NCI-H1436 (cell line): Measurements from ENCODE around the gene PLAC8.
"Not testable (repeated sequence)": the region's sequence is repeated elsewhere in the genome, so short reads cannot be mapped to it uniquely, and the experiment has no call there.

Source experiments
- DNase-seq: peaks from one replicate; lab custom pipeline; 2025; lab: John Stamatoyannopoulos, UW

The PLAC8 gene

DNA sequence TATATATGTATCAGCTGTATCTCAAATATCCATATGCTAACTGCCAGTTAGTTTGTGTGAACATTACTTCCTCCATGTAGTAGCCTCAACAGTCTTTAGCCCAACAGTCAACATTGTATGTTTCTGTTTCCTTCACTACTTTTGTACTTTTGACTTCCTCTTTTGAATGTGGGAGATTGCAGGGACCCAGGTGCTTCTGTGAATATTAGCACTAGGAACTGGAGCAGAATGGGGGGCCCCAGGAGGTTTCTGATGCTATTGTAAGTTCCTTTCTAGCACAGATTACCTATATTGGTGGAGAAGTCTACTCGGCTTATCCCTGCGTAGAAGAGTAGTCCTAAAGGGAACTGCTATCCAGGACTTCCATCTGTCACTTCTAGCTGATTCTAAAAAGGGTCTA lies 2.3 kb downstream of the PLAC8 start:
- no peak for DNase-seq

DNA sequence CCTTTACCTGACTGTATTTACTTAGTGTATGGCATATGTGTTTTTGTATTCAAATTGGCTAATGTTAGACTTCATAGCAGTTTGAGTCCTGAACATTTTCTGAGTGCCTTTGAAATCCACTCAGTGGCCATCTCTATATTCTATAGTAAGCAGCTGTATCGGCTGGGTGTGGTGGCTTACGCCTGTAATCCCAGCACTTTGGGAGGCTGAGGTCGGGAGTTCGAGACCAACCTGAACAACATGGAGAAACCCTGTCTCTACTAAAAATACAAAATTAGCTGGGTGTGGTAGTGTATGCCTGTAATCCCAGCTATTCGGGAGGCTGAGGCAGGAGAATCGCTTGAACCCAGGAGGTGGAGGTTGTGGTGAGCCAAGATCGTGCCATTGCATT lies 2.8 kb downstream of the PLAC8 start:
- not testable (repeated sequence) for DNase-seq

DNA sequence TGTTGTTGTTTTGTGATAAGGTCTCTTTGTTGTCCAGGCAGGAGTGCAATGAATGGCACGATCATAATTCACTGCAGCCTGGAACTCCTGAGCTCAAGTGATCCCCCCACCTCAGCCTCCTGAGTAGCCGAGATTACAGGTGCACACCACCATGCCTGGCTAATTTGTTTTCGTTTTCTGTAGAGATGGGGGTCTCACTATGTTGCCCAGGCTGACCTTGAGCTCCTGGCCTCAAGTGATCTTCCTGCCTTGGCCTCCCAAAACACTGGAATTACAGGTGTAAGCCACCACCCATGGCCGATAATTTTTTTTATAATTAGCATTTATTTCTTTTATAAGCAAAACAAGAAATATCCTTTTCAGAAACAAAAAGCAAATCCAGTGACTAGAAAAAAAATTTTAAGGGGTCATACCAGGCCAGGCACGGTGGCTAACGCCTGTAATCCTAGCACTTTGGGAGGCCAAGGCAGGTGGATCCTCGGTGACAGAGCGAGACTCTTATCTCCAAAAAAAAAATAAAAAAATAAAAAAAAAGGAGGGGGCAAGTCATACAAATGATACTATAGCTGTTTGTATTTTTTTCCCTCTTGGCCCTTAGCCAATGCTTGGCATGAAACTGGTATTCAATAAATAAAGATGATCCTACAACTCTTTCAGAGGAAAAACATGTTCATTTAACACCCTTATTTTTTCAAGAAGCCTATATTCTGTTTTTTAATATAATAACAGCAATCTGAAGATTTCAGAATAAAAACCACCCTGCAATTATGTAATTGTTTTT lies 3.4 kb downstream of the PLAC8 start:
- DNase-seq: no peak

DNA sequence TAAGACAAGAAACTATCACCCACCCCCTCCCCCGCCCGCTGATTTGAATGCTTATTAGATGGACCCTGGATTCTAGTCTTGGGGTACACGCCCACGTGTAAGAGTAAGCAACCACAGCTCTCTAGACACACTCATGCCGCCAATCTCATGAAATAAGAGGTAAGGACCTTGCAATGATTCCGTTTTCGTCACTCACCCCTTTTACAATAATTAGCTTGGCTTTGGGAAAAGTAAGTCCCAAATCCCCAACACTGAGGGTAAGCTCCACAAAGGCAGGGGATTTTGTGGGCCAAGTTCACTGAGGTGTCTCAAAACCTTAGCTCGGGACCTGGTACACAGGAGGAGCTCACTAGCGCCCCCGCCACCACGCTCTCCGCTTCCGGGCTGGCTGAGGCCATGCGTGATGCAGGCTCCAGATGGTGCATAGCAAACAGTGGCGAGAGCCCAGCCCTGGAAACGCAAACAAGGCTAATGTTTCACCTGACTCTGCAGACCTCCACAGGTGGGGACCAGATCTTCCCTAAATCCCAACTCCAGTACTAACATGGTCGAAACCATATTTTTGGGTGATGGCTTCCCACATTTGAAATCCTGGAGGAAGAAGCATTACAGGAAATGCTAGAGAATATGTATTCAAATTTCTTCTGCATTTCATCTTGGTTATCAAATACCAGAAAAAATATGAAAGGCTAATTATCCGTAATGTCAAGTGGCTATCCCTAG lies 4.1 kb downstream of the PLAC8 start:
- peak; percentile 92 for DNase-seq

DNA sequence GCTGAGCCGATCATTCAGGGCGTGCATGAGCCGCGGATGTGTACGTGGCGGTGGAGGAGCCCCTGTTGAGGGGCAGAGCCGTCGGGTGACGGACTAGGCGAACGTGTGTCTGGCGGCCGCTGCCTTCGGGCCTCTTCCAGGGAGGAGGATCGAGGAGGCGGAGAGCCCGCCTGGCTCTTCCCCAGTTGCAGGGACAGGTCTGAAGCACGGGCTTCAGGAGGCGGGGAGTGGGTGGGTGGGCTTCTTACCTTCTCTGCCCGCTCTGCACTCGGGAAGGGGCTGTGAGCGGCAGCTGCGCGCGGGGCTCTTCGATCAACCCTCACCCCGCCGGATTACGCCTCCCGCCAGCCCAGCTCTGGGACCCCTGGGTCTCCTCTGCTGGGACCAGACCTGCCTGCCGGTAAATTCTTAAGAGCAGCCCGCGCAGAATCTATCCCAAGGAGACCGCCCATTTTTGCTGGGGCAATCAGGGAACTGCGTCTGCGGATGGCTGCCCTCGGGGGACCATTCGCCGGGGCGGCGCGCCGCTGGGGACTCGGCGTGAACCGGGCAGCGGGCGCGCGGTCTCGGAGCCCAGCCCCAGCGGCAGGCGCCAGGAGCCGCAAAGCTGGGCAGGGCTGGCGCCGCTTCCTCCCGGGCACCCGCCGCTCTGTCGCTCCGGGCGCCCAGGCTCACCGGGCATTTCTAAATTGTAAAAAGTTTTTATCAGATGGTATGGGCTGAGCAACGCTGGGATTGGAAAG lies 4.9 kb downstream of the PLAC8 start:
- DNase-seq: peak; percentile 72

DNA sequence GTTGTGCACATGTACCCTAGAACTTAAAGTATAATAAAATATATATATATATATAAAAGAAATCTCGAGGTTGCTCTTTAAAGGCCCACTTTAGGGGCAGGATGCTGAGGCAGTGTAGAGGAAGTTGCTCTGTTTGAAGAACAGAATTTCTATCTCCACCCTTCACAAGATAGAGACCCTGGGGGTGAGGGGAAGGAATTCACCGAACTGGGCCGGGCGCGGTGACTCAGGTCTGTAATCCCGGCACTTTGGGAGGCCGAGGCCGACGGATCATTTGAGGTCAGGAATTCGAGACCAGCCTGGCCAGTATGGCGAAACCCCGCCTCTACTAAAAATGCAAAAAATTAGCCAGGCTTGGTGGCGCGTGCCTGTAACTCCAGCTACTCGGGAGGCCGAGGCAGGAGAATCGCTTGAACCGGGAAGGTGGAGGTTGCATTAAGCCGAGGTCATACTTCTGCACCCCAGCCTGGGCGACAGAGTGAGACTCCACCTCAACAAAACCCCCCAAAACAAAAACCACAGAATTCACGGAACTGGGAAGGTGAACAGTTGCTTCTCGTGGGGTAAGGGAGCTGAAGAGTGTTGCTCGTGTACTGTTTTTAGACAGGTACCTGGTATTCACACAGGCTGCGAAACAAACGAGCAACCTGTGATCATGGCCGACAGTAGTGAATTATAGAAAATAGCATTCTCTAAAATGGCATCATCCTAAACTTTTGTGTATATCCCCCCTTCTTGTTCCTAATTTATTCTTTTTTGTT lies 6.2 kb downstream of the PLAC8 start:
- no peak for DNase-seq

DNA sequence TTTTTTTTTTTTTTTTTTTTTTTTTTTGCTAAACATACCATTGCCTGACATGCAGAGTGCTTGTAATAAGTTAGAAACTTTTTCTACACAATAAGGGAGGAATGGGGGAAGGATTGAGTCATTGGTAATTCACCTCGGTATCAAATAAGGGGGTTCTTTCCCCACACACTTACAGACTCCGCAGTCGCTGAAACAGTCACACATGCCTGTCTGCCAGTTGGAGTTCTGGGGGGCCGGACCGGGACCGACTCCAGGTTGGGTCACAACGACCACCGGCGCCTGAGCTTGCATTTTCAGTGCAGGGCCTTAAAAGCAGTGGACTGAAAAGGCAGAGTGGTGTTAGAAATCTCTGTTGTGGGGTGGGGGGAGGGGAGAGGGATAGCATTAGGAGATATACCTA lies 6.9 kb downstream of the PLAC8 start:
- no peak for DNase-seq

DNA sequence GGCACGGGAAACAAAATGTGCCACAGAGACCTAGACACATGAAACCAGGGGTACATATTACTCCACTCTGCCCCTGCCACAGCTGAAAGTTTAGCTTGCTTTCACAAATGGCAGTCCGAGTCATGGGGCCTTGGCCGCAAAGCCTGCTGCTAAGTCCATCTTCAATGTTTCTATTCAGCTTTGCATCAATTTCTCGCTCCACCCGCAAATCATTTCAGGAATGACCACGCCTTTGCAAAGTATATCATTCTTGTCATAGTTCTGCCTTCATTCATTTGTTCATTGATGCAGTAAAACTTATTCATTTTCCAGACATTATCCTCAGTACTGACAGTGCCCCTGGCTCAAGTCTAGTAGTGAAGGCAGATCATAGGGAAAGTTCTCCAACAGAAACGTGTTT lies 9.5 kb downstream of the PLAC8 start:
- DNase-seq: no peak

DNA sequence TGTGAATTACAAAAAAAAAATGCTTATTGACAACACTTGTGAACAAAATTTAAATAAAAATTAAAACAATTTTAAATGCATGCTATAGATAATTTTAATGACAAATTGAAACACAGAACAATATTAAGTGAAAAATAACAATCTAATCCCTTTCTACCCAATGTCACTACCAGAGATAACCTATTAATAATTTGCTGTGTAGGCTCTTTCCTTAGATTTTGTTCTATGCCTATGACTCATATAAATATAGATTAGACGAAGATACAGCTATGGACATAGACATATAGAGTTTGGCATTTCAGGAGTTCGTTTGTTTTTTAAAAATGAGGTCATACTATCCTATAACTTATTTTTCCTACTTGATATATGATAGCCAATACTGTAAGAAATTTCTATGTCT lies 18.1 kb downstream of the PLAC8 start:
- no peak for DNase-seq

DNA sequence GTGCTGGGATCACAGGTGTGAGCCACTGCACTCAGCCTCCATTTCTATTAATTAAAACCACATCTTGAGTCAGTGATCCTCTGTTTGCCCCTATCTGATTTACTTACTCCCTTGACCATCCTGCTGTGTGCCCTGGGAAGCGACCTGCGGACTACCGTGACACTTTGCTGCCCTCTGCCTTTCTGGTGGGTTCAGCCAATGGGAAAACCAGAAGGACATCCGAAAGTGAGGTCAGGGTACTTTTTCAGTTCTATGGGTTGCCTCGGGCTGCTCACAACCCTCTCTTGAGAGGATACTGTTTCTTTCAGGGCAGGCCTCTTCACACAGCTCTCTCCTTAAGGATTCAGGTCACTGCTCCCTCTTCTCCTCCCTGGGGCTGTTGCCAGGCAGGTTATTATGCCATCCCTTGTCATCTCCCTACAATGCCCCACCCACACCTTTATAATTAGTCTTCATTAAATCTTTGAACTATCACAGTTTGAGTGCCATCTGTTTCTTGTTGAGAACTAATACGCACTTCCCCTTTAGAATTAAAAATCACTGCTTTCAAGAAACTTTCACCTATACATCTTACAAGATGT lies 21.4 kb downstream of the PLAC8 start:
- DNase-seq: no peak

DNA sequence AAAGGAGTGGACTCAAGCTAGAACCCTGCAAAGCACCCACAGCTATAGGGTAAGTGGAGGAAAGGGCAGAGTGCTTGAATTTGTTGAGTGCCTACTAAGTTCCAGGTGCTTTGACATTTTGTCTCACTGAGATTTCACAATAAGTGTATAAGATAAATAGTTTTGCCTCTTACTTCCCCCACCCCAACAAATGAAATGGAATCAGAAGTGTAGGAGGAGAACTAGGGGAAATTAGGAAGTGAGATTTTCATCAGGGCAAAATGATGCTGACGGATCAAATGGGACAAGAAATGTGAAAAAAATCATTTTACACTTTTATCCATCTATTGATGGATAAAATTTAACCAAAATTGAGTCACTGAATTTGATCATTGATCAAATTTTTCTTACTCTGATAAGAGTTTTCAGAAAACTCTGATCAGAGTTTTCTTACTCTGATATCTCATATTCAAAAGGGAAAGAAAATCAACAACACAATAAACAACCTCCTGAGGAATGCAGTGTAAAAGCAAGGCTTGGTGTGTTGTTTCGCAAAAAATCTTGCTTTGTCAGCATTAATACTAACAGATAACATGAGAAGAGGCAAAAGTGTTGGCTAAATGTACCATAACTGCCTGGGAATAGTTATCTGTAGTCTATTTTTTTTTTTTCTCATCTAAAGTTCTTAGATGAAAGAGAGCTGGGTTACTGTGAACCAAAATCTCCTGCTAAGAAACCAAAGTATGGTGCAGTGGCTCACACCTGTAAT lies 24.9 kb downstream of the PLAC8 start:
- no peak for DNase-seq

DNA sequence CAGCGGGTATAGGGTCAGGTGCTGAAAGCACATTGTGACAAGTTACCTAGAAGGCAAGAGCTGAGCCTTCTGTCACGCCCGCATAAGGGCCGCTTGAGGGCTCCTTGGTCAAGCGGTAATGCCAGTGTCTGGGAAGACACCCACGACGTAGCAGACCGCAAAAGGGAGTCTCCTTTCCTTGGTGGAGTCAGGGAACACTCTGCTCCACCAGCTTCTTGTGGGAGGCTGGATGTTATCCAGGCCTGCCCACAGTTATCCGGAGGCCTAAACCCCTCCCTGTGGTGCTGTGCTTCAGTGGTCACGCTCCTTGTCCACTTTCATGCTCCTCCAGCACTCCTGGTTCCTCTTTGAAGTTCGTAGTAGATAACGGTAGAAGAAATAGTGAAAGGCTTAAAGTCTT lies 29.6 kb downstream of the PLAC8 start:
- DNase-seq: not testable (repeated sequence)

DNA sequence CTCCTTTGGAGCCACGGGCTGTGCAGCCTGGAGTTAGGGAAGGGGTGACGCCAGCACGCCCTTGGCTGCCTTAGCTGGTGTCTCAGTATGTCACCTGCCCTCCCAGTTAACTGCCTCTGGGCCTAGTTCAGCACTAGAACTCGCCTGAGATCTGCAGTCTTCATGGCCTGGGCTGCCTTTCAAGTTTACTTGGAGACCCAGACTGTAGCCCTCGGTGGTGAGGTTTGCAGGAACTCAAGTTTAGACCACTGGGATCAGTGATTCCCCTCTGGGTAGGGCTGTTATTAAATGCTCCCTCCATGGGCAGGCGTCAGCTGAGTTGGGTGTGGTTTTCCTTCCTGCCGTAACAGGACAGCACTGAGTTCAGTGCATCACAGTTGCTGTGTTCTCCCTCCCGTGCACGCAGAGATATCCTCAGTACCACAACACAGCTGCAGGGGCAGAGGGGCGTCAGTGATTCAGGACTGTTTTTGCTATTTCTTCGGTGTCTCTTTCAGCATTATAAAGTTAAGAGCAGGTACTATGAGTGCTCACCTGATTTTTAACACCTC lies 30.5 kb downstream of the PLAC8 start:
- no peak for DNase-seq

DNA sequence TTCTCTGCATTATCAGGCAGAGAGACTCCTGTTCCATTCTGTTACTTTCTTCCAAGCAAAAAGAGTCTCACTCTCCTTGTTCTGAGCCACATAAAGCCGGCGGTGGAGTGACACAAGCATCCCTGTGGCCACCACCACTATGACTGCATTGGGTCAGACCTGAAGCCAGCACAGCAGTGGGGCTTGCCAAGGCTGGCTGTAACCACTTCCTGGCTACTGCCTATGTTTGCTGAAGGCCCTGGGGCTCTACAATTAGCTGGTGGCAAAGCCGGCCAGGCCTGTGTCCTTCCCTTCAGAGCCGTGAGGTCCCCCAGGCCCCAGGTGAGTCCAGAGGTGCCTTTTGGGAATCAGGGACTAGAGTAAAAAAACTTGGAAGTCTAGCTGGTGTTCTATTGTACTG lies 31.8 kb downstream of the PLAC8 start:
- no peak for DNase-seq

DNA sequence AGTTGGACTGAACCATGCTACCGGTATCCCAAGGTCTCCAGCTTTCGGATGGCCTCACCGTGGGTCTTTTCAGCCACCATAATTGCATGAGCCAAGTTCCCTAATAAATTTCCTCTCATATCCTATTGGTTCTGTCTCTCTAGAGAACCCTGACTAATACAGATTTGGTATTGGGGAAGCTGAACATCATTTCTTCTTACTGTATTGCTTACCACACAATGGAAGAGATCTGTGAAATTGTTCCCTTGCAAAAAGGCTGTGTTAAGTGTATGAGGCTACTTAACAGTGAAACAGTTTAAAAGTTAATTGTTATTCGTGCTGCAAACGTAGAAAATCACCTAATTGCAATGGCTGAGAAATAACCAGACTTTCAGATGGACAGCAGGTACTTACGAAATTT lies 34.0 kb downstream of the PLAC8 start:
- no peak for DNase-seq

DNA sequence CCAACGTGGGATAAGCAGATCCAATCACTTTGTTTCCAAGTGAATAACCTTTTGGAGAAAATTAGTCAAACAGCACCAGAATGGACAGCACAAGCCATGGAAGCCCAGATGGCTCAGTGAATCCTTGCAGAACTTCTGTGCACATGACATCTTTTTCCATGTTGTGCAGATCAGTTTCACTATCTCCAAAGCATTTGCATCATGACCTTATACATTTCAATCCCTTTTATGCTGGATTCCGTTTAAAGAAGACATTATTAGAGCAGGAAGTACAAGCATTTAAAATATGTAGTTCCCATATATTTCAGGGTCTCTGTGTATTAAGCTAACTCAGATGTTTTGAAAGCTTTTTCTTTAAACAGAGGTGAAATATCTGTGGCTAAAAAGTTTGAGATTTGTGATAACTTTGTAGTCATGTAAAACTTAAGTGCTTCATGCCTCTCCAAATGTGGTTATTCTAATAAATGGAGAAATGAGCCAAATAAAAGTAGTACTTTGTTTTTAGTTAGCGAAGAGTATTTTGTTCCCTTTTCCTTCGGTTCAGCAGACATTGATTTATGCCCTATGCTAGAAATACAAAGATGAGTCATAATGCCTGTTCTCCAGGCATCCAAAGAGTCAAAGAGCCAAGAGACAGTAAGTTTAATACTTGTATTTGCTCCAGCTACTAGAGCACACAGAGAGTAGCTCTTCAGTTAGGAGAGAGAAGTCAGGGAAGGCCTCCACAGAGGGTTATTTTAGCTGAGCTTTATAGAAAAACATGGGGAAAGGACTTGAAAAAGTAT lies 39.0 kb downstream of the PLAC8 start:
- DNase-seq: no peak

DNA sequence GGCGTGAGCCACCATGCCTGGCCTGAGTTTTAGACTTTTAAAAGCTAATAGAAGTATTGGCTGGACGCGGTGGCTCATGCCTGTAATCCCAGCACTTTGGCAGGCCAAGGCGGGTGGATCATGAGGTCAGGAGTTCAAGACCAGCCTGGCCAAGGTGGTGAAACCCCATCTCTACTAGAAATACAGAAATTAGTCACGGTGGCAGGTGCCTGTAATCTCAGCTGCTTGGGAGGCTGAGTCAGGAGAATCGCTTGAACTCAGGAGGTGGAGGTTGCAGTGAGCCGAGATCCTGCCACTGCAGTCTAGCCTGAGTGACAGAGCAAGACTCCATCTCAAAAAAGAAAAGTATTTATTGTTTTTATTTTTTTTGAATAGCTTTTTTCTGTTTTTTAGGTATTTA lies 39.7 kb downstream of the PLAC8 start:
- DNase-seq: not testable (repeated sequence)

DNA sequence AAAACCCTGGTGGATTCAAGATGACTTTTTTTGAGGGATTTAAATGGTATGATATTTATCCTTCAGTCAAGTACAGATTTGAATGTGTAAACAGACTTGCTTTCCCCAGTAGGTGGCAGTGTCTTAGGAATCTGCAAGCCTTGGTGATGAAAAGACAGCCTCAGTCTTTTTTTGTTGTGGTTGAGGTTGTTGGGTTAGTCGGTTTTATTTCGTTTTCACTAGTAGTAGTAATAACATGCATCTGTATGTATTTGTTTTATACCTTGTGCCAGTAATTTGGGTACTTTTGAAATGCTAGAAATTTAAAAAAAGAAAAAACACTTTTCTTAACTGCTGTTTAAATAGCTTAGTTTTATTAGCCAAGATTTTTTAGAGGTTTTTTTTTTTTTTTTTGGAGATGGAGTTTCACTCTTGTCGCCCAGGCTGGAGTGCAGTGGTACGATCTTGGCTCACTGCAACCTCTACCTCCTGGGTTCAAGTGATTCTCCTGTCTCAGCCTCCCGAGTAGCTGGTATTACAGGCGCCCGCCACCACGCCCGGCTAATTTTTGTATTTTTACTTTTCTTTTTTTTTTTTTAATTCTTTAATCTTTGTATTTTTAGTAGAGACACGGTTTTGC lies 40.3 kb downstream of the PLAC8 start:
- peak; percentile 54 for DNase-seq

DNA sequence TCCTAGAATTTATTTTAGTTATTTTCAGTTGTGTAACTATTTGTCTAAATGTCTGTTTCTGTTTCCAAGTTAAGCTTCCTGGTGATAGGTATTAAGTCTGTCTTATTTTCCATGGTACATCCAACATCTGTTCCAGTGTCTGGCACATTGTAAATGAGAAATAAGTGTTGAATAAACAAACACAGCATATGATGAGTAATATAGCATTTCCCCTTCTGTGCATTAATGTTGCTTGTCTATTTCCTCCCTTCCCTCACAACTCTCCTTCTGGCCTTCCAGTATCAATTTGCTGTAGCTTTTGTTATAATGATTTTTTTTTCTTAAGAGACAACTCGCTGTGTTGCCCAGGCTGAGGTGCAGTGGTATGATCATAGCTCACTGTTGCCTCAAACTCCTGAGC lies 43.4 kb downstream of the PLAC8 start:
- no peak for DNase-seq
